ENCODE measurements around the gene EHMT2. TPM values are rescaled to one million over a fixed set of nuclear protein-coding genes. Genes with fewer than 3 reads are reported as not detected.
A peak's percentile ranks its signal among the peaks of the same experiment; 100 is the strongest.

EHMT2 gene
- total and polyA plus RNA-seq, 2 of the 13 experiments (the other 11 are each of a cell fraction or from before 2014, with no cell fraction given), result 55.2 to 69.2 TPM

DNA sequence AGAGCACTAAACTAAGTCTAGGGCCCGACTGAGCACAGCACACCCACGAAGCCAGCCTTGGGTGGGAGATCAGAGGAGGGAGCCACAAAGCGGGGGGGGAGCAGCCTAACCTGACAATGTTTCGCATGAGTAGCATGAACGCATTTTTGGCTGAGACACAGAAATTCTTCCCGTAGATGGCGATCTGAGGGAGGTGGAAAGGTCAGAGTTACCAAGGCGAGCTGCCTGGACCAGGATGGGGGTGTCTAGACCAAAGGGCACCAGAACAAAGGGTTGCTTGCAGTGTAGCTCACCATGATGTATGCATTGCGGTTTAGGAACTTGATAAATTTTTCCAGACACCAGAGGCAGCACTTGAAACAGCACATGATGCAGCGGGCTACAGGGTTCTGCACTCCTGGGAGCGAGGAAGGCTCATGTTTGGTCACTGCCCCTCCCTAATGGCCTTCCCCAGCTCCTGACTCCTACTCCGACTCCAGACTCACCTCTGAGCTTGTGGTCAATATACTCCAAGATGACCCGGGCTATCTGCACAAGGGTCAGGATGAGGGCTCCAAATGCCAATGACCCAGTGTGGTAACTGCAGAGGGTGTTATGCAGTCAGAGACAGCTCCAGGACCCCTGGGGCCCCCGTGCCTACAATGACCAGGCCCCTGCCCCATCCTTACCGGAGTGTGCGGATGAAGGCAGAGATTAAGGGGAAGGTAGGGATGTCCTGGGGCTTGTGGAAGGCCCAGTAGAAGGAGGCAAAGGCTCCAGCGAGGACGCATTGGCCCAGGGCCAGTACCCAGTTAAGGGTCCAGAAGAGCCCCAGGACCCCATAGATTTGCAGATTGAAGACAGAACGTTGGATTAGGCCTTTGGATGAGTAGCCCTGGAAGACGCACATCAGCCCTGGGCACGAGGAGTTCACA, 32.0 kb downstream of the EHMT2 start (continued):
- TF ChIP-seq SMAD3 (CRISPR knock-in tag; IDR thresholded peaks at IDR 0.05) (no peak), SRSF4 (IDR thresholded peaks at IDR 0.05; ENCODE audit: low read depth, low read length, poor library complexity, severe bottlenecking) (no peak), FOXJ3 (CRISPR knock-in tag; IDR thresholded peaks at IDR 0.05; ENCODE audit: borderline replicate concordance) (peak; percentile 80; the same call in 1 of the 2 replicates), STAG1 (CRISPR knock-in tag; IDR thresholded peaks at IDR 0.05) (no peak; the same call in none of the 2 replicates), CREM (IDR thresholded peaks at IDR 0.05) (peak; percentile 89), CREM (CRISPR knock-in tag; IDR thresholded peaks at IDR 0.05) (no peak), GTF3A (CRISPR knock-in tag; conservative IDR thresholded peaks at IDR 0.05) (no peak), KAT7 (CRISPR knock-in tag; IDR thresholded peaks at IDR 0.05; ENCODE audit: borderline replicate concordance) (no peak), TBL1XR1 (IDR thresholded peaks at IDR 0.05; ENCODE audit: borderline replicate concordance, low read length, partially characterized antibody) (no peak), ZFX (CRISPR knock-in tag; IDR thresholded peaks at IDR 0.05; ENCODE audit: low read depth) (peak; percentile 64; the same call in 1 of the 2 replicates), RFXAP (CRISPR knock-in tag; IDR thresholded peaks at IDR 0.05; ENCODE audit: borderline replicate concordance) (peak; percentile 89; the same call in 1 of the 2 replicates), JUNB (CRISPR knock-in tag; IDR thresholded peaks at IDR 0.05; ENCODE audit: borderline replicate concordance) (no peak), ZNF17 (CRISPR knock-in tag; IDR thresholded peaks at IDR 0.05) (no peak), SIX4 (CRISPR knock-in tag; IDR thresholded peaks at IDR 0.05) (peak; percentile 83), XBP1 (CRISPR knock-in tag; IDR thresholded peaks at IDR 0.05) (no peak), ZNF224 (CRISPR knock-in tag; IDR thresholded peaks at IDR 0.05) (no peak)
- TF ChIP-seq, protein P1, sequence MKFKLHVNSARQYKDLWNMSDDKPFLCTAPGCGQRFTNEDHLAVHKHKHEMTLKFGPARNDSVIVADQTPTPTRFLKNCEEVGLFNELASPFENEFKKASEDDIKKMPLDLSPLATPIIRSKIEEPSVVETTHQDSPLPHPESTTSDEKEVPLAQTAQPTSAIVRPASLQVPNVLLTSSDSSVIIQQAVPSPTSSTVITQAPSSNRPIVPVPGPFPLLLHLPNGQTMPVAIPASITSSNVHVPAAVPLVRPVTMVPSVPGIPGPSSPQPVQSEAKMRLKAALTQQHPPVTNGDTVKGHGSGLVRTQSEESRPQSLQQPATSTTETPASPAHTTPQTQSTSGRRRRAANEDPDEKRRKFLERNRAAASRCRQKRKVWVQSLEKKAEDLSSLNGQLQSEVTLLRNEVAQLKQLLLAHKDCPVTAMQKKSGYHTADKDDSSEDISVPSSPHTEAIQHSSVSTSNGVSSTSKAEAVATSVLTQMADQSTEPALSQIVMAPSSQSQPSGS (CRISPR knock-in tag; IDR thresholded peaks at IDR 0.05), result peak; percentile 77; the same call in 1 of the 2 replicates
- TF ChIP-seq, protein P2, sequence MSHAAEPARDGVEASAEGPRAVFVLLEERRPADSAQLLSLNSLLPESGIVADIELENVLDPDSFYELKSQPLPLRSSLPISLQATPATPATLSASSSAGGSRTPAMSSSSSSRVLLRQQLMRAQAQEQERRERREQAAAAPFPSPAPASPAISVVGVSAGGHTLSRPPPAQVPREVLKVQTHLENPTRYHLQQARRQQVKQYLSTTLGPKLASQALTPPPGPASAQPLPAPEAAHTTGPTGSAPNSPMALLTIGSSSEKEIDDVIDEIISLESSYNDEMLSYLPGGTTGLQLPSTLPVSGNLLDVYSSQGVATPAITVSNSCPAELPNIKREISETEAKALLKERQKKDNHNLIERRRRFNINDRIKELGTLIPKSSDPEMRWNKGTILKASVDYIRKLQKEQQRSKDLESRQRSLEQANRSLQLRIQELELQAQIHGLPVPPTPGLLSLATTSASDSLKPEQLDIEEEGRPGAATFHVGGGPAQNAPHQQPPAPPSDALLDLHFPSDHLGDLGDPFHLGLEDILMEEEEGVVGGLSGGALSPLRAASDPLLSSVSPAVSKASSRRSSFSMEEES (CRISPR knock-in tag; IDR thresholded peaks at IDR 0.05), result peak; percentile 94
- TF ChIP-seq, protein P3, sequence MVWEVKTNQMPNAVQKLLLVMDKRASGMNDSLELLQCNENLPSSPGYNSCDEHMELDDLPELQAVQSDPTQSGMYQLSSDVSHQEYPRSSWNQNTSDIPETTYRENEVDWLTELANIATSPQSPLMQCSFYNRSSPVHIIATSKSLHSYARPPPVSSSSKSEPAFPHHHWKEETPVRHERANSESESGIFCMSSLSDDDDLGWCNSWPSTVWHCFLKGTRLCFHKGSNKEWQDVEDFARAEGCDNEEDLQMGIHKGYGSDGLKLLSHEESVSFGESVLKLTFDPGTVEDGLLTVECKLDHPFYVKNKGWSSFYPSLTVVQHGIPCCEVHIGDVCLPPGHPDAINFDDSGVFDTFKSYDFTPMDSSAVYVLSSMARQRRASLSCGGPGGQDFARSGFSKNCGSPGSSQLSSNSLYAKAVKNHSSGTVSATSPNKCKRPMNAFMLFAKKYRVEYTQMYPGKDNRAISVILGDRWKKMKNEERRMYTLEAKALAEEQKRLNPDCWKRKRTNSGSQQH (CRISPR knock-in tag; IDR thresholded peaks at IDR 0.05; ENCODE audit: low read depth), result peak; percentile 82; the same call in 1 of the 2 replicates
- TF ChIP-seq, protein P4, sequence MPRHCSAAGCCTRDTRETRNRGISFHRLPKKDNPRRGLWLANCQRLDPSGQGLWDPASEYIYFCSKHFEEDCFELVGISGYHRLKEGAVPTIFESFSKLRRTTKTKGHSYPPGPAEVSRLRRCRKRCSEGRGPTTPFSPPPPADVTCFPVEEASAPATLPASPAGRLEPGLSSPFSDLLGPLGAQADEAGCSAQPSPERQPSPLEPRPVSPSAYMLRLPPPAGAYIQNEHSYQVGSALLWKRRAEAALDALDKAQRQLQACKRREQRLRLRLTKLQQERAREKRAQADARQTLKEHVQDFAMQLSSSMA (CRISPR knock-in tag; IDR thresholded peaks at IDR 0.05), result no peak
- TF ChIP-seq, protein P5, sequence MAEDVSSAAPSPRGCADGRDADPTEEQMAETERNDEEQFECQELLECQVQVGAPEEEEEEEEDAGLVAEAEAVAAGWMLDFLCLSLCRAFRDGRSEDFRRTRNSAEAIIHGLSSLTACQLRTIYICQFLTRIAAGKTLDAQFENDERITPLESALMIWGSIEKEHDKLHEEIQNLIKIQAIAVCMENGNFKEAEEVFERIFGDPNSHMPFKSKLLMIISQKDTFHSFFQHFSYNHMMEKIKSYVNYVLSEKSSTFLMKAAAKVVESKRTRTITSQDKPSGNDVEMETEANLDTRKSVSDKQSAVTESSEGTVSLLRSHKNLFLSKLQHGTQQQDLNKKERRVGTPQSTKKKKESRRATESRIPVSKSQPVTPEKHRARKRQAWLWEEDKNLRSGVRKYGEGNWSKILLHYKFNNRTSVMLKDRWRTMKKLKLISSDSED (CRISPR knock-in tag; IDR thresholded peaks at IDR 0.05), result no peak

All from HepG2 (cell line).